ENCODE results near the gene NEK4. TPM values are rescaled to one million over a fixed set of nuclear protein-coding genes. Genes with fewer than 3 reads are reported as not detected.

The NEK4 gene
- total RNA-seq, 1 donor from 2014 or later = 52.3 TPM

- no peak for TF ChIP-seq CTCF (conservative IDR thresholded peaks at IDR 0.05)
- Mint-ChIP-seq H3K36me3 (ENCODE audit: low read depth) (peaks cover 11% of the 10 kb centered on the region), H3K4me3 (no peak overlapping the region), H3K4me1 (peaks cover 34% of the 10 kb centered on the region), H3K9me3 (no peaks in the 10 kb centered on the region), H3K27ac (ENCODE audit: unreplicated experiment) (no peak overlapping the region), H3K27me3 (ENCODE audit: low read depth) (no peaks in the 10 kb centered on the region)
- no peak for DNase-seq (ENCODE audit: low read depth, low spot score)
These were observed 60.2 kb downstream of the NEK4 start for GRCh38 chr3:52710512-52710911.

- H3K27me3 Mint-ChIP-seq (ENCODE audit: low read depth) = no peaks in the 10 kb centered on the region
- no peak for TF ChIP-seq CTCF (conservative IDR thresholded peaks at IDR 0.05)
- DNase-seq (ENCODE audit: low read depth, low spot score) = no peak
- H3K27ac Mint-ChIP-seq (ENCODE audit: unreplicated experiment) = no peak overlapping the region
- H3K9me3 Mint-ChIP-seq = no peaks in the 10 kb centered on the region
- H3K36me3 Mint-ChIP-seq (ENCODE audit: low read depth) = peaks cover 8% of the 10 kb centered on the region
- peaks cover 40% of the 10 kb centered on the region for H3K4me1 Mint-ChIP-seq
- peak overlapping the region; percentile 99 for H3K4me3 Mint-ChIP-seq
These were observed 63.2 kb downstream of the NEK4 start for GRCh38 chr3:52707585-52707984.

- Mint-ChIP-seq H3K36me3 (ENCODE audit: low read depth) (no peaks in the 10 kb centered on the region), H3K9me3 (no peaks in the 10 kb centered on the region), H3K4me1 (peaks cover 29% of the 10 kb centered on the region), H3K27ac (ENCODE audit: unreplicated experiment) (peak within 1 kb of the TSS; percentile 98), H3K4me3 (peak within 1 kb of the TSS; percentile 99), H3K27me3 (ENCODE audit: low read depth) (no peaks in the 10 kb centered on the region)
- peak; percentile 75 for DNase-seq (ENCODE audit: low read depth, low spot score)
- TF ChIP-seq CTCF (conservative IDR thresholded peaks at IDR 0.05) = no peak
These were observed 64.8 kb downstream of the NEK4 start, which contains the start of the genes GLT8D1 and SPCS1 for GRCh38 chr3:52705688-52706686. TSS of gene GLT8D1 (minus strand) at chr3:52705791. CDS start at chr3:52700460, 5,331 bp downstream. TSS of gene SPCS1 (plus strand) at chr3:52706106. CDS start at chr3:52706247, 141 bp downstream.

- Mint-ChIP-seq H3K4me3 (peak overlapping the region; percentile 99), H3K4me1 (peaks cover 29% of the 10 kb centered on the region), H3K9me3 (no peaks in the 10 kb centered on the region), H3K27me3 (ENCODE audit: low read depth) (no peaks in the 10 kb centered on the region), H3K36me3 (ENCODE audit: low read depth) (no peaks in the 10 kb centered on the region), H3K27ac (ENCODE audit: unreplicated experiment) (peak overlapping the region; percentile 96)
- TF ChIP-seq CTCF (conservative IDR thresholded peaks at IDR 0.05) = no peak
- no peak for DNase-seq (ENCODE audit: low read depth, low spot score)
These were observed 65.4 kb downstream of the NEK4 start for GRCh38 chr3:52705438-52705687.

GRCh38 chr3:52704611-52705437 lies 65.9 kb downstream of the NEK4 start:
- Mint-ChIP-seq H3K27me3 (ENCODE audit: low read depth) (no peaks in the 10 kb centered on the region), H3K36me3 (ENCODE audit: low read depth) (no peaks in the 10 kb centered on the region), H3K4me3 (peak overlapping the region; percentile 99), H3K9me3 (no peaks in the 10 kb centered on the region), H3K4me1 (peaks cover 29% of the 10 kb centered on the region), H3K27ac (ENCODE audit: unreplicated experiment) (peak overlapping the region; percentile 96)
- no peak for TF ChIP-seq CTCF (conservative IDR thresholded peaks at IDR 0.05)
- no peak for DNase-seq (ENCODE audit: low read depth, low spot score)
